Neutrophil (primary cell): ENCODE data around the gene APBB1.
A peak's percentile ranks its signal among the peaks of the same experiment; 100 is the strongest.

Experiments used
- H3K27ac ChIP-seq: fragments of 200-600 bp; sonication (generic); 2 replicates; pipeline ENCODE4 v1.5.1; 2016; ENCODE audit warnings: mild to moderate bottlenecking, moderate library complexity
- H3K27me3 ChIP-seq: fragments of 200-600 bp; sonication (generic); 2 replicates; pipeline ENCODE4 v1.6.0; 2016; ENCODE audit warnings: mild to moderate bottlenecking
- H3K36me3 ChIP-seq: fragments of 200-600 bp; sonication (generic); 2 replicates; pipeline ENCODE4 v1.5.1; 2017
- H3K4me1 ChIP-seq, 2 experiments: fragments of 200-600 bp in 1 of 2; sonication (generic) in 1 of 2; 1 replicate in 1 of 2; 2 replicates in 1 of 2; pipeline versions ENCODE4 v1.5.1 to v1.6.1; 2013 to 2016; ENCODE audit warnings: low read depth in 1 of 2, low read length in 1 of 2, mild to moderate bottlenecking in 1 of 2, moderate library complexity in 1 of 2; ENCODE audit not compliant: control insufficient read depth in 1 of 2, insufficient read depth in 1 of 2
- H3K4me3 ChIP-seq, 2 experiments: fragments of 200-600 bp in 1 of 2; sonication (generic) in 1 of 2; 1 replicate in 1 of 2; 2 replicates in 1 of 2; pipeline ENCODE4 v1.5.1; 2013 to 2016; ENCODE audit warnings: low read depth in 1 of 2, low read length in 1 of 2, mild to moderate bottlenecking in 1 of 2, moderate library complexity in 1 of 2
- H3K9me3 ChIP-seq: fragments of 200-600 bp; sonication (generic); 2 replicates; pipeline ENCODE4 v1.5.1; 2016
- TF ChIP-seq, protein P1 (sequence below): fragments of 200-600 bp; sonication (generic); IDR thresholded peaks from 2 replicates; pipeline ENCODE4 v1.5.1; 2016; ENCODE audit warnings: antibody characterized with exemption

APBB1 gene

DNA sequence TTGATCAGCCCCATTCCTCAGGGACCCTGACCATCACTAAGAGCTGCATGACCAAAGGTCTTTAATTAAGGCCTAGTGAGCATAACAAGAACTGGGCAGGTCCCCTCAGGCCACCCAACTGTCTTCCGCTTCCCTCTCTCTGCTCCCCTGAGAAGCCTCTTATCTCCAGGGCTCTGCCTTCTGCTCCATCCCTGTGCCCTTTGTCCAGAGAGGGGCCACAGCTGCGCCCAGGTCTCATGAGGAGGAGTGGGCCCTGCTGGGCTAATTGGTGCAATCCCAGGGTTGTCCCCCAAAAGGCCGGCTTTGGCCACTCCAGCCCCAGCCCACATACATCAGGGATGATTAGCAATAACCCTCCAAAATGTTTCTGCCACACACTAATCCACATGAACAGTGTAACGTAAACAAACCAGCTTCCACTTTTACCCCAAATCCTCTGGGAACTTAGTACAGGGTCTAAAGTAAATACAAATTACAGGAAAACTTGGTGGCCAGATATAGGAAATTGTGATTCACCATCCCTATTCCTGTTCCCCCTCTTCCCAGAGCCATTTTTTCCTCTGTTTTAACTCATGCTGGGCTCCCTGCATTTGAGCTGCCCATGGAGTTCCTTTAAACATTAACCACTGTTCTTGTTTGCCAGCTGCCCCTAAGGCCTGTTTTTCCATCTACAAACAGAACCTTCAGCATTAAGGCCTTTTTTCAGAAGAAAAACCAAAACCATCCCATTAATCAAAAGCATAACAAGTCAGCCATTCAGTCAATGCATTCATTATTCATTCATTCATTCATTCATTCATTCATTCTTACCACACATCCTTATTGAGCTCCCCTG, 64.0 kb downstream of the APBB1 start:
- Histone ChIP-seq H3K4me3 (no peak overlapping the region), H3K36me3 (no peaks in the 10 kb centered on the region), H3K27ac (no peak overlapping the region), H3K4me1 (no peaks in the 10 kb centered on the region), H3K27me3 (peaks cover 11% of the 10 kb centered on the region), H3K9me3 (no peaks in the 10 kb centered on the region)
- TF ChIP-seq, protein P1, sequence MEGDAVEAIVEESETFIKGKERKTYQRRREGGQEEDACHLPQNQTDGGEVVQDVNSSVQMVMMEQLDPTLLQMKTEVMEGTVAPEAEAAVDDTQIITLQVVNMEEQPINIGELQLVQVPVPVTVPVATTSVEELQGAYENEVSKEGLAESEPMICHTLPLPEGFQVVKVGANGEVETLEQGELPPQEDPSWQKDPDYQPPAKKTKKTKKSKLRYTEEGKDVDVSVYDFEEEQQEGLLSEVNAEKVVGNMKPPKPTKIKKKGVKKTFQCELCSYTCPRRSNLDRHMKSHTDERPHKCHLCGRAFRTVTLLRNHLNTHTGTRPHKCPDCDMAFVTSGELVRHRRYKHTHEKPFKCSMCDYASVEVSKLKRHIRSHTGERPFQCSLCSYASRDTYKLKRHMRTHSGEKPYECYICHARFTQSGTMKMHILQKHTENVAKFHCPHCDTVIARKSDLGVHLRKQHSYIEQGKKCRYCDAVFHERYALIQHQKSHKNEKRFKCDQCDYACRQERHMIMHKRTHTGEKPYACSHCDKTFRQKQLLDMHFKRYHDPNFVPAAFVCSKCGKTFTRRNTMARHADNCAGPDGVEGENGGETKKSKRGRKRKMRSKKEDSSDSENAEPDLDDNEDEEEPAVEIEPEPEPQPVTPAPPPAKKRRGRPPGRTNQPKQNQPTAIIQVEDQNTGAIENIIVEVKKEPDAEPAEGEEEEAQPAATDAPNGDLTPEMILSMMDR = no peak

DNA sequence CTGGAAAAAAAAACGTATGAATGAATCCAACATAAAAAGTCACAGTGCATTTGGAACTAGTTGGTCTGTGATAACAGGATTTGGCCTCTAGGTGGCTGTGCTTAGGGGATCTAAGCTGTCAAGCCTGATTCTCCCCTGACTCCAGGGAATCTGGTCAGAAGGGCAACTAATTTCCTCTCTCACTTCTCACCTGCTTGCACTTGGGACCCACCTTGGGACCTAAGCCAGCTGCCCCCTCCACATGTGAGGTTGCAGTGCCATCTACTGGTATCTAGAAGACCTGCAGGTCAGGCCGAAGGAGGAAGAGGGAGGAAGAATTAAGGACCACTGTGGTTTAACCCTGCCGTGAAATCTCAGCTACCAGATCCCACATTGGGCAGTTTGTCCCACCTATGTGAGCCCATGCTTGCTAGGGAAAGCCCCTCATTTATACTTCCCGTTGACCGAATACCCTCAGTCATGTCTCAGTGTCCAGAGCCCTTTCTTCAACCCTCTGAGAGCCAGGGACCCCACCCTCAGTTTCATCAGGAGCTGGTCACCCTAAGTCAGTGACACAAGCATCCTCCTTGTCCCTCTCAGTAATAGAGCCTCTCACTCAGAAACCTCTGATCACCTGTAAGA, 65.4 kb downstream of the APBB1 start:
- no peak overlapping the region for H3K27ac ChIP-seq
- no peaks in the 10 kb centered on the region for H3K9me3 ChIP-seq
- no peak overlapping the region for H3K4me3 ChIP-seq
- TF ChIP-seq, protein P1 = peak; percentile 84
- H3K4me1 ChIP-seq = no peaks in the 10 kb centered on the region
- H3K36me3 ChIP-seq = no peaks in the 10 kb centered on the region
- peaks cover 20% of the 10 kb centered on the region for H3K27me3 ChIP-seq

DNA sequence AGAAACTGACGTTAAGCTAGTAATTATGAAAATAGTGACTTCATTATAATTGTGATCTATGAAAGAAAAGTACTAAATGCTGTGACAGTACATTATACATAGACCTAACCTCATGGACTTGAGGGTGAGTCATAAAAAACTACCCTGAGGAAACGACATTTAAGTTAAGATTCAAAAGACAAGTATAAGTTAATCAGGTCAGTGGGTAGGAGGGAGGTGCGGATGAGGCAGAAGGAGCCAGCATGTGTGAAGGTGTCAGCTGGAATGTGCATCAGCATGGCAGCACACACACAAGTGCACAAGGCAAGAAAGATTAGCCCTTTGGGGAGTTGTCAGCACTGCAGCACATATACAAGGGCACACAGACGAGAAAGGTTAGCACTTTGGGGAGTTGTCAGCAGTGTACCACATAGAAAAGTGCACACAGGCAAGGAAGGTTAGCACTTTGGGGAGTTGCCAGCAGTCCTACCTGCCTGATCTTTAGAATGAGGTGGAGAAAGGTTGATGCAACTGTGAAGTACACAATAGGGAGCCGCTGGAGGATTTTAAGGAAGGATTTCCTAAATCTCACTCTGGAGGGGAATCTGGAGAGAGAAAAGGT, 67.0 kb downstream of the APBB1 start:
- Histone ChIP-seq H3K4me1 (no peaks in the 10 kb centered on the region), H3K9me3 (no peaks in the 10 kb centered on the region), H3K27ac (no peak overlapping the region), H3K36me3 (no peaks in the 10 kb centered on the region), H3K4me3 (no peak overlapping the region), H3K27me3 (peaks cover 20% of the 10 kb centered on the region)
- TF ChIP-seq, protein P1 = no peak

DNA sequence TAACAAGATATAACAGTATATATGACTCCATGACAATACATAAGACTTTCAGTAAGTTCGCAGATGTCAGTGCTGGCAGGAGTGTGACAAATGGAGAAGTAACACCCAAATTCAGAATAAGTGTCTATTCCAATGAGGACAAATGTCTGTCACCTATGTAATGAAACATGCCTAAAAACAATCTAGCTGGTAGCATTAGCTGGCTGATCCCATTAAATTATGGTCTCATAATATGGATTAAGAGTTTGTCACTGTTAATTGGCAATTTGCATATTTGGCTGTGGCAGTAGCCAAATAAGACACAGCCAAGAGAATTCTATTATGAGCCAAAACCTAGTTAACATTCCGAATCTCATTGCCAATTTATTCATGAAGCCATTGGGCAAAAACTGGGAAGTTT, 68.4 kb downstream of the APBB1 start:
- no peak overlapping the region for H3K27ac ChIP-seq
- H3K9me3 ChIP-seq = no peaks in the 10 kb centered on the region
- peaks cover 20% of the 10 kb centered on the region for H3K27me3 ChIP-seq
- H3K4me1 ChIP-seq = no peaks in the 10 kb centered on the region
- TF ChIP-seq, protein P1 = no peak
- H3K4me3 ChIP-seq = no peak overlapping the region
- no peaks in the 10 kb centered on the region for H3K36me3 ChIP-seq

DNA sequence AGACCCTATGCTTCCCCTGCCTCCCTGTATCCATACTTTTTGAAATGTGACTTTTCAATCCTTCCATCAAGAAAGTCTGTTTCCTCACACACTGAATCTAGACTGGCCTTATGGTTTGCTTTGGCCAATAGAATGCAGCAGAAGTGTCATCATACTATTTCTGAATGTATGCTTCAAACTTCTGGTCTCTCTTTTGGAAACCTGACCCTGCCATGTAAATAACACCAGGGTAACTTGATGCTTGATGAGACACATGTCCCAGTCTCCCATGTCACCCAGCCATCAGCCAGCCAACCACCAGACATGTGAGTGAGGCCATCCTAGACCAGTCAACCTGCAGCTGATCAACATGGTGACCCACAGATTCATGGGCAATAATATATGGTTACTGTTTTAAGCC, 68.9 kb downstream of the APBB1 start:
- no peak overlapping the region for H3K27ac ChIP-seq
- H3K27me3 ChIP-seq = peaks cover 20% of the 10 kb centered on the region
- TF ChIP-seq, protein P1 = no peak
- H3K9me3 ChIP-seq = no peaks in the 10 kb centered on the region
- H3K4me3 ChIP-seq = no peak overlapping the region
- H3K4me1 ChIP-seq = no peaks in the 10 kb centered on the region
- no peaks in the 10 kb centered on the region for H3K36me3 ChIP-seq
